ENCODE results near the gene L3MBTL4.

DNA sequence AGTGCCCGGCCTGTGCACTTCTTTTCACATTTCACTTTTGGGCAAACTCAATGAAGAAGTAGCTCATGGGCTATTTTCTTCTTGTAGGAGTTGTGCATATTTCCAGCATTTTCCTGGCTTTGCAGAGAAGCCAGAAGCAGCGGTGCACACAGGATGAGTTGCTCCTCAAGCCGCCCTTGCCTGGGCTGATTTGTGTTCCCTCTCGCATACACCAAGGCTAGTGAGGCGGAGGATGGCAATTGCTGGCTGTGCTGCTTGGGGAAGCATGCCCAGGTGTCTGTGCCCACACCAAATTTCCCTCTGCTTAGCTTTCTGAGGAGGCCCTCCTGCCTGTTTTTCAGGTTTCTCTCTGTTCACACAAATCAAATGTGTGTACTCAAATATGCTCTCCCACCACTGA lies 434.0 kb downstream of the L3MBTL4 start:
- TF ChIP-seq POLR2A (IDR thresholded peaks at IDR 0.05; ENCODE audit: borderline replicate concordance, extremely low read depth, insufficient read depth, insufficient read length) (no peak), ZFX (IDR thresholded peaks at IDR 0.05) (no peak), EZH2 (IDR thresholded peaks at IDR 0.05) (no peak), CEBPB (IDR thresholded peaks at IDR 0.05; ENCODE audit: low read depth) (no peak)
